GM18511 (cell line): Measurements from ENCODE around the gene KRTAP5-7.
"Not testable (repeated sequence)": the region's sequence is repeated elsewhere in the genome, so short reads cannot be mapped to it uniquely, and the experiment has no call there.

Experiments used
- ATAC-seq: cut with Tn5 transposase; IDR thresholded peaks from one replicate; pipeline ENCODE4 v1.9.1; 2021; ENCODE audit warnings: mild to moderate bottlenecking, moderate library complexity; ENCODE audit not compliant: unreplicated experiment

KRTAP5-7 gene

DNA sequence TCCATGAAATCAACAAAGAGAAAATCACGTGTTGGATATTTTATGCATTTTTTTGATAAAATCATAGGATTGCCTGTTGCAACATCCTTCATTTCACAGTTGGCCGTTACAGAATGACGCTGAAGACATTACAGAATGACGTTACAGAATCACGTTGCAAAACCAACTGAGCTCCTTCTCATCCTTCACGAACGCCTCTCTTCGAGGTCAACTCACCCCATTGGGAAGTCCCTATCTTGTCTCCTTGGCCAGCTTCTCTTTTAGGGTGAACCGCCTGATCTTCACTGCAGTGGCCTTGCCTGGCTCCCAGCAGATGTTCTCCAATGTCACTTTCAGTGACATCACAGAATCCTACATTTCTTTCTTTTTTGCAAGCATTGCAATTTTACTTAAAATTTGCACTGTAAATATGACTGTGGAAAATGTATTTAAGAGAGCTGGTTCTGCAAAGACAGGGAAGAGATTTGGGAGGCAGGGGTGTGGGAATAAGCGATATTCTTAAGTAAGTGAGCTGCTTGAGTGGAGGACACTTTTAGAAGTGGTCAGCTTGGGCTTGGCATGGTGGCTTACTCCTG is 5.1 kb downstream of the KRTAP5-7 start:
- no peak for ATAC-seq

GRCh38 chr11:71534711-71535608 is 7.9 kb downstream of the KRTAP5-7 start:
- not testable (repeated sequence) for ATAC-seq

DNA sequence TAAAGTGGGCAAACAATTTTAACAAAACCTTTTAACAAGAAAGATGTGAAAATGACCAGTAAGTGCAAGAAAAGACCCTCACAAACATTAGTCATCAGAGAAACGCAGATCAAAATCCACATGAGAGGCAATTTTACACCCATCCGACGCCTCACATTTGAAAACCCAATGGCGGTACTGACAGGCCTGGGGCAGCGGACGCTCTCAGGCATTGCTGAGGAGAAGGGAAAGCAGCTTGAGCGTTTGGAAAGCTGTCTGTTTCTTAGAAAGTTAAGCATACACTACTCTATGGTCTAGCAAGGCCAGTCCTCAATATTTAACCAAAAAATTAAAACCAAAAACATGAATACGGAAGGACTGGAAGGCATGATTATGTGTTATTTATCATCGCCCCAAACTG is 8.8 kb downstream of the KRTAP5-7 start:
- ATAC-seq: no peak

DNA sequence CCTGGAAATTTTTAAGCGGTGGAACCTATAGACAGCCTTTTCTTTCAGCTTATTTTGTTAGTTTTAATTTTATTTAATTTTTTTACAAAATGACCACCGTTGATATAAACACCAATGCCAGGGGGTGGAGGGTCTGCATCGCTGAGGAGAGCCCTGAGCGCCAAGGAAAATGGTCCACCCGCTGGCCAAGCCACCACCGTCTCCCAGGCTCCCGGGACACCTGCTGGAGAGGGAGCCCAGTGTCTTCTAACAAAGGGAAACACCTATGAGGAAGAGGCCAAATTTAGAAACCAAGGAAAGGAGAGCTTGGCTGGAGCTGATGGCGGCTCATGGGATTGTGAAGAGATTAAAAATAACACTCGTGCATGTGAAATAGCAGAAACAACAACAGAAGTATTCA is 10.5 kb downstream of the KRTAP5-7 start:
- no peak for ATAC-seq

DNA sequence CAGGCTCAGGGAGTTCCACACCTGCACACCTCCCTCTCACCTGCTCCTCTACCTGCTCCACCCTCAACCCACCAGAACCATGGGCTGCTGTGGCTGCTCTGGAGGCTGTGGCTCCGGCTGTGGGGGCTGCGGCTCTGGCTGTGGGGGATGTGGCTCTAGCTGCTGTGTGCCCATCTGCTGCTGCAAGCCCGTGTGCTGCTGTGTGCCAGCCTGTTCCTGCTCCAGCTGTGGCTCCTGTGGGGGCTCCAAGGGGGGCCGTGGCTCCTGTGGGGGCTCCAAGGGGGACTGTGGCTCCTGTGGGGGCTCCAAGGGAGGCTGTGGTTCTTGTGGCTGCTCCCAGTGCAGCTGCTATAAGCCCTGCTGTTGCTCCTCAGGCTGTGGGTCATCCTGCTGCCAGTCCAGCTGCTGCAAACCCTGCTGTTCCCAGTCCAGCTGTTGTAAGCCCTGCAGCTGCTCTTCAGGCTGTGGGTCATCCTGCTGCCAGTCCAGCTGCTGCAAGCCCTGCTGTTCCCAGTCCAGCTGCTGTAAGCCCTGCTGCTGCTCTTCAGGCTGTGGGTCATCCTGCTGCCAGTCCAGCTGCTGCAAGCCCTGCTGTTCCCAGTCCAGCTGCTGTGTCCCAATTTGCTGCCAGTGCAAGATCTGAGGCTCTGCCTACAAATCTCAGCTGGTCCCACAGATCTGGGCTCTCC is 11.1 kb downstream of the KRTAP5-7 start, which contains the start of gene KRTAP5-8:
TSS of gene KRTAP5-8 (plus strand) at position 49 of the 689 bp plus-strand sequence. CDS start at position 80, 31 bp downstream.
- not testable (repeated sequence) for ATAC-seq

GRCh38 chr11:71538666-71538990 is 11.6 kb downstream of the KRTAP5-7 start:
- ATAC-seq: no peak

DNA sequence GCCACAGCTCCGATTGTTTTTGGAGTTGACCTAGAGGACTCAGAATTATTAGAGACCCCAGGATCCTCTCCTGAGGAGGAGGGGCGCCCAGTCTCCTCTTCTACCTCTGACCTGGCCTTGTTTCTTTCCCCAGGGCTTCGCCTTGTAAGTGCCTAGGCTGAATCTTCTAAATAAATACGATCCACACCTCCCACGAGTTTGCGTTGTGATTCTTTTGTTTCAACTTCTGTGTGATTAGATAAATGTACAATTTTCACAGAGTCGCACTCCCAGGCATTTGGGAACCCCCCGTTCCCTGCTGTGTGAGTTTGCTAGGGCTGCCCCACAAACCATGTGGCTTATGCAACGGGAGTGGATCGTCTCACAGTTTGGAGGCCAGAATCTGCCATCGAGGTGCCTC is 11.9 kb downstream of the KRTAP5-7 start:
- no peak for ATAC-seq

GRCh38 chr11:71539971-71540370 is 12.9 kb downstream of the KRTAP5-7 start:
- ATAC-seq: not testable (repeated sequence)

- ATAC-seq: not testable (repeated sequence)
These were observed 13.6 kb downstream of the KRTAP5-7 start for GRCh38 chr11:71540521-71541304.

- ATAC-seq: no peak
These were observed 15.3 kb downstream of the KRTAP5-7 start for GRCh38 chr11:71542382-71542781.

- no peak for ATAC-seq
These were observed 16.1 kb downstream of the KRTAP5-7 start for GRCh38 chr11:71542879-71543777.

- no peak for ATAC-seq
These were observed 16.8 kb downstream of the KRTAP5-7 start for GRCh38 chr11:71543866-71544265.

GRCh38 chr11:71544525-71545214 is 17.6 kb downstream of the KRTAP5-7 start:
- no peak for ATAC-seq

DNA sequence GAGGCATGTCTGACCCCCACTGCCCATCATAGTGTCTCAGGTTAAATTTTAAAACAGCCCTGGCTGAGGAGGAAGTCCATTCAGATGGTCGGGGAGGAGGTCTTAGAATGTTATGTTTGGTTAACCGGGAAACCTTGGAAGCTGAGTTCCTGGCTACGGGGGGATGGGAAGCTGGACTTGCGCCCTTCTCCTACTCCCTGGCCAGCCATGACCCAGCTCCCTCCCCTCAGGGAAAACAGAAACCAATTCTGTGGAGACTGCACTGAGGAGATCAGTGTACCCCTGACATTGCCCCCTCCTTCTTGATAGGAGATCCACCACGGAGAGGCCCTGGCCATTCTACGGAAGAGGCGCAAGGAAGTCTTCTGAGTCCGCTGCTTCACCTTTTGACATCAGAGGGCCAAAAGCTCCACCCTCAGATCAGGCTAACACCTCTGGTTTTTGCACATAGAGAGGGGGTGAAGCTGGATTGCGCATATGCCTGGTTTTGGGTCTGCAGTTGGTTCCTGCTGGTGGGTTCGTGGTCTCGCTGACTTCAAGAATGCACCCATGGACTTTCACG is 18.4 kb downstream of the KRTAP5-7 start:
- no peak for ATAC-seq

DNA sequence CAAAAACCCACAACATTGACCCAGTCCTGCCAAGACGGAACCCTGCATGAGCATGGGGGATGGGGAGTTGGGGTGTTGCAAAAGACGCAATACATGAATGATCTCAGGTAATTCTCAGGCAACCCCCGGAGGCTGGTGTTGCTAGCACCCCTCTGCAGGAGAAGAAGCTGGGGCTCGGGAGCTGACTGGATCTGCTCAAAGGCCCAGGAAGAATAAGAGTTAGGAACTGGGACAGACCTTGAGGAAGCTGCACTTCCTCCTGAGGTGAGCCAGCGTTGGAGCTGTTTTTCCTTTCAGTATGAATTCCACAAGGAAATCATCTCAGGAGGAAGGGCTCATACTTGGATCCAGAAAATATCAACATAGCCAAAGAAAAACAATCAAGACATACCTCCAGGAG is 21.1 kb downstream of the KRTAP5-7 start, which contains the start of gene KRTAP5-9:
TSS of gene KRTAP5-9 (plus strand) at position 301 of the 400 bp plus-strand sequence. CDS start 238 bp downstream, outside the sequence.
- no peak for ATAC-seq

DNA sequence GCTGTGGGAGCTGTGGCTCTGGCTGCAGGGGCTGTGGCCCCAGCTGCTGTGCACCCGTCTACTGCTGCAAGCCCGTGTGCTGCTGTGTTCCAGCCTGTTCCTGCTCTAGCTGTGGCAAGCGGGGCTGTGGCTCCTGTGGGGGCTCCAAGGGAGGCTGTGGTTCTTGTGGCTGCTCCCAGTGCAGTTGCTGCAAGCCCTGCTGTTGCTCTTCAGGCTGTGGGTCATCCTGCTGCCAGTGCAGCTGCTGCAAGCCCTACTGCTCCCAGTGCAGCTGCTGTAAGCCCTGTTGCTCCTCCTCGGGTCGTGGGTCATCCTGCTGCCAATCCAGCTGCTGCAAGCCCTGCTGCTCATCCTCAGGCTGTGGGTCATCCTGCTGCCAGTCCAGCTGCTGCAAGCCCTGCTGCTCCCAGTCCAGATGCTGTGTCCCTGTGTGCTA is 21.7 kb downstream of the KRTAP5-7 start:
- no peak for ATAC-seq

DNA sequence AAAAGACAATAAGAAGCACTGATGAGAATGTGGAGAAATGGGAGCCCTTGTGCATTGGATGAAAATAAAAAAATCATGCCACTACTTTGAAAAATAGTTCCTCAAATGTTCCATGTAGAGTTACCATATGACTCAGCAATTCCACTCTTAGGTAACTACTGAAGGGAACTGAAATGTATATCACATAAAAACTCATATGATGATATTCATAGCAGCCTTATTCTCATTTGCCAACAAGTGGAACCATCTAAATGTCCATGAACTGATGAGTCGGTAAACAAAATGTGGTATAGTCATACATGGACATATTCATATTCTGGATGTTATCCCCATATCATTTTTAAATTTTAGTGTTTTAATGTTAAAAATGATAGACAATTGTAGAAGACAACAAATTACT is 24.6 kb downstream of the KRTAP5-7 start:
- ATAC-seq: no peak

- ATAC-seq: no peak
These were observed 27.9 kb downstream of the KRTAP5-7 start for GRCh38 chr11:71554996-71555395.

DNA sequence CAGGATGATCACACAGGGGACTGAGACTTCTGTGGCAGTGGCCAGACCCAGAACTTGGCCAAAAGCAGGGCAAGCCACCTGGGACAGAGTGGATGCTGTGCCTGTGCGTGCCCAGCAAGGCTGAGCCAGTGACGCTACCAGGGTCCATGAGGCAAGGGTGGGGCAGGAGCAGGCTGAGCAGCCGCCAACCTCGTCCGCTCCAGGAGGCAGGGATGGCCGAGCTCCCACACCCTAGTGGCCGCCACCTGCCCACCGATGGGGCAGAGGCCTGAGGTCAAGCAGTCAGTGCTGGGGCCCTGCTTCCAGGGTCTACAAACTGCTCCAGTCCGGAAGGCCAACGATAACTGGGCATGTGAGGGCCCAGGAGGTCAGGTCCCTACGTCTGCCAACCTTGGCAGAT is 28.4 kb downstream of the KRTAP5-7 start:
- no peak for ATAC-seq
